ENCODE data around the gene MYO1B.

The MYO1B gene

DNA sequence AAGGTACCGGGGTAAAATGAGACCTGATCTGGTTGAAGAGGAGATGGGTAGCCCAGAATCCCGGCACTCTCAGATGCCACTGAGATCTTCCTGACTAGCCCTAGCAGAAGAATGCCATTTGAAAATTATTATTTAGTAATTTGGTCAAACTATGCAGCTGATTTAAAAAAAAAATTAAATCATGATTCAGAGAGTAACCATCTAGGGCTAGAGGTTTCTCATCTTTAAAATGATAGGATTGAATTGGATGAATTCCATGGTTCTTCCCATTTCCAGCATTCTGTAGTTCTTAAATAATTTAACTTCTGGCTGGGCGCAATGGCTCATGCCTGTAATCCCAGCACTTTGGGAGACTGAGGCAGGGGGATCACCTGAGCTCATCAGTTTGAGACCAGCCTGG is 106.1 kb downstream of the MYO1B start:
- Histone ChIP-seq H3K79me2 (ENCODE audit: insufficient read depth, low read length) (no peaks in the 10 kb centered on the region), H4K20me1 (ENCODE audit: low read depth, low read length) (no peaks in the 10 kb centered on the region), H3K9me3 (ENCODE audit: insufficient read depth, low read length) (no peaks in the 10 kb centered on the region), H3K27me3 (ENCODE audit: low read length) (no peaks in the 10 kb centered on the region), H3K9me2 (replicated peaks; ENCODE audit: insufficient read depth, low read length) (no peaks in the 10 kb centered on the region), H3K9ac (ENCODE audit: low read length) (no peak overlapping the region), H3K36me3 (ENCODE audit: low read length) (no peaks in the 10 kb centered on the region), H2AFZ (ENCODE audit: low read depth, low read length, severe bottlenecking) (no peak overlapping the region), H3K4me3 (ENCODE audit: insufficient read depth, low read length, poor library complexity, severe bottlenecking) (no peak overlapping the region), H3K27ac (ENCODE audit: low read depth, low read length) (no peak overlapping the region), H3F3A (ENCODE audit: insufficient read depth) (no peaks in the 10 kb centered on the region), H3K4me2 (ENCODE audit: low read depth, low read length, poor library complexity, severe bottlenecking) (no peak overlapping the region)
- TF ChIP-seq, protein P1, sequence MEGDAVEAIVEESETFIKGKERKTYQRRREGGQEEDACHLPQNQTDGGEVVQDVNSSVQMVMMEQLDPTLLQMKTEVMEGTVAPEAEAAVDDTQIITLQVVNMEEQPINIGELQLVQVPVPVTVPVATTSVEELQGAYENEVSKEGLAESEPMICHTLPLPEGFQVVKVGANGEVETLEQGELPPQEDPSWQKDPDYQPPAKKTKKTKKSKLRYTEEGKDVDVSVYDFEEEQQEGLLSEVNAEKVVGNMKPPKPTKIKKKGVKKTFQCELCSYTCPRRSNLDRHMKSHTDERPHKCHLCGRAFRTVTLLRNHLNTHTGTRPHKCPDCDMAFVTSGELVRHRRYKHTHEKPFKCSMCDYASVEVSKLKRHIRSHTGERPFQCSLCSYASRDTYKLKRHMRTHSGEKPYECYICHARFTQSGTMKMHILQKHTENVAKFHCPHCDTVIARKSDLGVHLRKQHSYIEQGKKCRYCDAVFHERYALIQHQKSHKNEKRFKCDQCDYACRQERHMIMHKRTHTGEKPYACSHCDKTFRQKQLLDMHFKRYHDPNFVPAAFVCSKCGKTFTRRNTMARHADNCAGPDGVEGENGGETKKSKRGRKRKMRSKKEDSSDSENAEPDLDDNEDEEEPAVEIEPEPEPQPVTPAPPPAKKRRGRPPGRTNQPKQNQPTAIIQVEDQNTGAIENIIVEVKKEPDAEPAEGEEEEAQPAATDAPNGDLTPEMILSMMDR (IDR thresholded peaks at IDR 0.05; ENCODE audit: insufficient read depth, low read length, poor library complexity, severe bottlenecking) = no peak
- no peak for TF ChIP-seq EZH2phosphoT487 (conservative IDR thresholded peaks at IDR 0.05; ENCODE audit: low read length)

DNA sequence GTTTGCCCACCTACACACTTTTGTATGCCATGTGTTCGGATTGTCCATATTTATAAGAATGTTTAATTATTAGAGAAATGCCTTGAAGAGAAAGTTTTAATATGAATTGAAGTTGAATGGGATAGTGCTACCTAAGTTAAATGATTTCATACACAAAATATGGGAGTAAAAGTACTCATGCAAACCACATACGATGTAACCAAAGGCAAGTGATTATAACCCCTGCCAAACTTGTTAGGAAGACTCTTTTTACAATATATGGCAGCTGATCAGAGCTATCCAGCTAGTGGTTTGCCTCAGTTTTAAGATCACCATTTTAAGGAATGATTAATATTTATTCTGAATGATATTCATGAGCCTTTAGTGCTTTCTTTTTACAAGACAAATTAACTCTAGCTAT is 106.7 kb downstream of the MYO1B start:
- H3K9me3 ChIP-seq (ENCODE audit: insufficient read depth, low read length) = no peaks in the 10 kb centered on the region
- no peak overlapping the region for H3K27ac ChIP-seq (ENCODE audit: low read depth, low read length)
- H3K36me3 ChIP-seq (ENCODE audit: low read length) = no peaks in the 10 kb centered on the region
- H2AFZ ChIP-seq (ENCODE audit: low read depth, low read length, severe bottlenecking) = no peak overlapping the region
- H3K9me2 ChIP-seq (replicated peaks; ENCODE audit: insufficient read depth, low read length) = no peaks in the 10 kb centered on the region
- H3K27me3 ChIP-seq (ENCODE audit: low read length) = no peaks in the 10 kb centered on the region
- H4K20me1 ChIP-seq (ENCODE audit: low read depth, low read length) = no peaks in the 10 kb centered on the region
- no peaks in the 10 kb centered on the region for H3F3A ChIP-seq (ENCODE audit: insufficient read depth)
- H3K4me2 ChIP-seq (ENCODE audit: low read depth, low read length, poor library complexity, severe bottlenecking) = no peak overlapping the region
- no peak for TF ChIP-seq EZH2phosphoT487 (conservative IDR thresholded peaks at IDR 0.05; ENCODE audit: low read length)
- TF ChIP-seq, protein P1 (IDR thresholded peaks at IDR 0.05; ENCODE audit: insufficient read depth, low read length, poor library complexity, severe bottlenecking) = no peak
- H3K79me2 ChIP-seq (ENCODE audit: insufficient read depth, low read length) = no peaks in the 10 kb centered on the region
- no peak overlapping the region for H3K4me3 ChIP-seq (ENCODE audit: insufficient read depth, low read length, poor library complexity, severe bottlenecking)
- H3K9ac ChIP-seq (ENCODE audit: low read length) = no peak overlapping the region

DNA sequence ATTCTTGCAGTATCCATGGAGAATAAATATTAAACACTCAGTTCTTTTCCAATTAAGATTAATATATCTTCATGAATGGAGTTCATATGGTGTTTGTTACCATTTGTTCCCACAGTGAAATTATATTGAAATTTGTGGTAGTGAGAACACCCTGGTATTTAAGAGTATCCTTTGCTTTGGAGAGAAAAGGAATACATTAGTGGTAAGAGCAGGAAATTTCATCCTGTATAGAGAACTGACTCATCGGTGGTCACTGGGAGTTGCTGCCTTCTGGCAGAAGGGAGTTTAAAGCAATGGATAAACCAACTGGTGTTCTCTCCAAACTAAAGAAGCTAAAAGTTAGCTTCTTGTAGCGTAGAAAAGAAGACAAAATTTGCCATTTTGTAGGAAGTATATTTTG is 107.3 kb downstream of the MYO1B start:
- H4K20me1 ChIP-seq (ENCODE audit: low read depth, low read length) = no peaks in the 10 kb centered on the region
- H3K9ac ChIP-seq (ENCODE audit: low read length) = no peak overlapping the region
- H3K4me2 ChIP-seq (ENCODE audit: low read depth, low read length, poor library complexity, severe bottlenecking) = no peak overlapping the region
- H3K9me3 ChIP-seq (ENCODE audit: insufficient read depth, low read length) = no peaks in the 10 kb centered on the region
- no peaks in the 10 kb centered on the region for H3K36me3 ChIP-seq (ENCODE audit: low read length)
- H3K9me2 ChIP-seq (replicated peaks; ENCODE audit: insufficient read depth, low read length) = no peaks in the 10 kb centered on the region
- no peak overlapping the region for H3K4me3 ChIP-seq (ENCODE audit: insufficient read depth, low read length, poor library complexity, severe bottlenecking)
- TF ChIP-seq, protein P1 (IDR thresholded peaks at IDR 0.05; ENCODE audit: insufficient read depth, low read length, poor library complexity, severe bottlenecking) = no peak
- TF ChIP-seq EZH2phosphoT487 (conservative IDR thresholded peaks at IDR 0.05; ENCODE audit: low read length) = no peak
- no peak overlapping the region for H3K27ac ChIP-seq (ENCODE audit: low read depth, low read length)
- no peak overlapping the region for H2AFZ ChIP-seq (ENCODE audit: low read depth, low read length, severe bottlenecking)
- no peaks in the 10 kb centered on the region for H3F3A ChIP-seq (ENCODE audit: insufficient read depth)
- H3K27me3 ChIP-seq (ENCODE audit: low read length) = no peaks in the 10 kb centered on the region
- H3K79me2 ChIP-seq (ENCODE audit: insufficient read depth, low read length) = no peaks in the 10 kb centered on the region

Measured in SU-DHL-6 (cell line).